ENCODE results near the gene PRDX3.
"Not testable (repeated sequence)": the region's sequence is repeated elsewhere in the genome, so short reads cannot be mapped to it uniquely, and the experiment has no call there.

The PRDX3 gene

GRCh38 chr10:119205894-119206602, 27.4 kb upstream of the PRDX3 start:
- peak; percentile 13 to 70 (median 17) for DNase-seq

- DNase-seq: no peak
Observed at GRCh38 chr10:119203006-119203405, 24.4 kb upstream of the PRDX3 start.

- DNase-seq: no peak
Observed at GRCh38 chr10:119201233-119201632, 22.6 kb upstream of the PRDX3 start.

GRCh38 chr10:119199231-119199992, 20.8 kb upstream of the PRDX3 start:
- peak in 3 of 5 experiments; percentile 16 to 75 (median 25) for DNase-seq

GRCh38 chr10:119198438-119198837, 19.8 kb upstream of the PRDX3 start:
- no peak for DNase-seq

GRCh38 chr10:119197921-119198320, 19.3 kb upstream of the PRDX3 start:
- peak in 1 of 5 experiments; percentile 36 for DNase-seq

GRCh38 chr10:119191881-119192280, 13.3 kb upstream of the PRDX3 start:
- DNase-seq: no peak

GRCh38 chr10:119190954-119191785, 12.6 kb upstream of the PRDX3 start:
- DNase-seq: no peak

GRCh38 chr10:119190353-119190752, 11.7 kb upstream of the PRDX3 start:
- DNase-seq: no peak

- peak in 1 of 5 experiments; percentile 68 for DNase-seq
Observed at GRCh38 chr10:119189811-119190282, 11.2 kb upstream of the PRDX3 start.

- peak in 1 of 5 experiments; percentile 60 for DNase-seq
Observed at GRCh38 chr10:119183664-119184412, 5.2 kb upstream of the PRDX3 start.

GRCh38 chr10:119180850-119181400, 2.3 kb upstream of the PRDX3 start:
- not testable (repeated sequence) for DNase-seq

- DNase-seq: peak in 2 of 5 experiments; percentile 17 to 70
Observed at GRCh38 chr10:119177708-119178371, 772 bp downstream of the PRDX3 start.

GRCh38 chr10:119176166-119176565, 2.4 kb downstream of the PRDX3 start:
- peak in 1 of 5 experiments; percentile 76 for DNase-seq

- DNase-seq: no peak
Observed at GRCh38 chr10:119174109-119174508, 4.5 kb downstream of the PRDX3 start.

- DNase-seq: no peak
Observed at GRCh38 chr10:119167041-119167440, 11.6 kb downstream of the PRDX3 start.

GRCh38 chr10:119166564-119166963, 12.0 kb downstream of the PRDX3 start:
- DNase-seq: no peak

- no peak for DNase-seq
Observed at GRCh38 chr10:119166118-119166500, 12.5 kb downstream of the PRDX3 start.

GRCh38 chr10:119165171-119166117, 13.2 kb downstream of the PRDX3 start, which contains the start of gene SFXN4:
Gene SFXN4, minus strand, starts transcription at chr10:119165714. Its CDS starts 67 bp downstream, at chr10:119165647.
- DNase-seq: peak; percentile 65 to 88 (median 70)
